PC-3 (cell line): ENCODE data around the gene EHMT2. TPM values are rescaled to one million over a fixed set of nuclear protein-coding genes. Genes with fewer than 3 reads are reported as not detected.

Experiments used
- ATAC-seq: fragments of 200-7000 bp; cut with Tn5 transposase; 2 replicates; pipeline ENCODE4 v1.9.1; 2020; ENCODE audit warnings: mild to moderate bottlenecking, moderate library complexity
- BruUV-seq: library from RNA; stranded (reverse); fragments of 400-500 nt; replicated peaks from 2 replicates; lab custom pipeline; 2021; lab: Mats Ljungman, UMichigan
- CTCF ChIA-PET: fragments of 300-600 bp; sonication (Branson Sonifier 250); formaldehyde crosslinking; loops from one replicate; lab custom pipeline; 2022; ENCODE audit warnings: antibody characterized with exemption; lab: Charles Lee
- POLR2A ChIA-PET: fragments of 300-600 bp; sonication (Branson Sonifier 250); formaldehyde crosslinking; loops from one replicate; lab custom pipeline; 2022; ENCODE audit warnings: antibody characterized with exemption; ENCODE audit not compliant: unreplicated experiment; lab: Charles Lee
- DNase-seq: peaks from one replicate; pipeline ENCODE4 v3.0.0-alpha.2; 2015
- H2AFZ ChIP-seq: fragments of 300-600 bp; sonication (generic); 2 replicates; pipeline ENCODE4 v1.6.0; 2016; ENCODE audit warnings: antibody characterized with exemption, low read length
- H3F3A ChIP-seq: fragments of 300-600 bp; sonication (generic); one replicate; pipeline ENCODE4 v1.6.0; 2017; ENCODE audit warnings: antibody characterized with exemption, low read length, control low read depth, mild to moderate bottlenecking; ENCODE audit not compliant: unreplicated experiment
- H3K27ac ChIP-seq: fragments of 300-600 bp; sonication (generic); 2 replicates; pipeline ENCODE4 v1.5.1; 2016; ENCODE audit warnings: mild to moderate bottlenecking, low read length
- H3K27me3 ChIP-seq: fragments of 300-600 bp; sonication (generic); 2 replicates; pipeline ENCODE4 v1.6.1; 2016; ENCODE audit warnings: low read length, mixed read lengths
- H3K36me3 ChIP-seq: fragments of 300-600 bp; sonication (generic); 2 replicates; pipeline ENCODE4 v1.6.1; 2016; ENCODE audit warnings: low read depth, mixed run types, low read length, mixed read lengths
- H3K4me1 ChIP-seq: fragments of 300-600 bp; sonication (generic); 2 replicates; pipeline ENCODE4 v1.5.1; 2016; ENCODE audit warnings: low read length; ENCODE audit not compliant: insufficient read depth
- H3K4me2 ChIP-seq: fragments of 300-600 bp; sonication (generic); 2 replicates; pipeline ENCODE4 v1.6.0; 2016; ENCODE audit warnings: low read length
- H3K4me3 ChIP-seq: fragments of 300-600 bp; sonication (generic); 2 replicates; pipeline ENCODE4 v1.5.1; 2016; ENCODE audit warnings: mild to moderate bottlenecking, low read length, mixed read lengths
- H3K79me2 ChIP-seq: fragments of 300-600 bp; sonication (generic); 2 replicates; pipeline ENCODE4 v1.6.1; 2017; ENCODE audit warnings: low read length, mixed read lengths
- H3K9ac ChIP-seq: fragments of 300-600 bp; sonication (generic); 2 replicates; pipeline ENCODE4 v1.6.0; 2016; ENCODE audit warnings: mild to moderate bottlenecking, low read length
- H3K9me2 ChIP-seq: fragments of 300-600 bp; sonication (generic); replicated peaks from 2 replicates; pipeline ENCODE4 v1.6.1; 2016; ENCODE audit warnings: mixed run types, low read length, mixed read lengths
- H3K9me3 ChIP-seq: fragments of 300-600 bp; sonication (generic); 2 replicates; pipeline ENCODE4 v1.6.1; 2016; ENCODE audit warnings: low read length, mixed read lengths
- H4K20me1 ChIP-seq: fragments of 300-600 bp; sonication (generic); 2 replicates; pipeline ENCODE4 v1.6.1; 2016; ENCODE audit warnings: low read length, mixed read lengths
- CTCF ChIP-seq: fragments of 300-600 bp; sonication (generic); conservative IDR thresholded peaks from 2 replicates; pipeline ENCODE4 v1.5.1; 2017; ENCODE audit warnings: antibody characterized with exemption, low read depth, mild to moderate bottlenecking, low read length
- EZH2 ChIP-seq: fragments of 300-600 bp; sonication (generic); IDR thresholded peaks from one replicate; pipeline ENCODE4 v1.6.1; 2017; ENCODE audit warnings: antibody characterized with exemption, mild to moderate bottlenecking, low read length; ENCODE audit not compliant: unreplicated experiment
- EZH2phosphoT487 ChIP-seq: fragments of 300-600 bp; sonication (generic); IDR thresholded peaks from 2 replicates; pipeline ENCODE4 v1.6.1; 2018; ENCODE audit warnings: mild to moderate bottlenecking, antibody characterized with exemption, low read length, borderline replicate concordance
- intact Hi-C: fragments of 100-400 bp; cut with micrococcal nuclease; formaldehyde crosslinking; loops from 2 replicates; pipeline ENCODE4 v1.9.0; 2023
- total RNA-seq: library from RNA; depleted of rRNA; stranded (reverse); fragments of >200 nt; gene quantifications from 2 replicates; pipeline ENCODE4 v1.2.3, GENCODE V29; 2014

EHMT2 gene
- total RNA-seq, 1 experiment from 2014 or later = 74.5 TPM

GRCh38 chr6:31878726-31879125 lies 18.8 kb downstream of the EHMT2 start, which contains the start of gene SLC44A4:
TSS of gene SLC44A4 (minus strand) at chr6:31878997. CDS start at chr6:31878980, 17 bp downstream.
- no peaks in the 10 kb centered on the region for H3F3A ChIP-seq
- ChIA-PET POLR2A (no interaction called here), CTCF (no interaction called here)
- peaks cover 29% of the 10 kb centered on the region for H3K36me3 ChIP-seq
- H3K9me2 ChIP-seq = no peaks in the 10 kb centered on the region
- intact Hi-C loops = no loop called here
- H3K27ac ChIP-seq = peak within 1 kb of the TSS; percentile 49
- no peaks in the 10 kb centered on the region for H4K20me1 ChIP-seq
- 0 out of 2 replicates have a peak within 1 kb of the TSS, but pooled peaks have one; percentile 10 for H2AFZ ChIP-seq
- peak within 1 kb of the TSS; percentile 31; the same call in 1 of the 2 replicates for H3K9ac ChIP-seq
- no peaks in the 10 kb centered on the region for H3K9me3 ChIP-seq
- H3K4me3 ChIP-seq = peak within 1 kb of the TSS; percentile 29
- ATAC-seq = peak; percentile 11
- DNase-seq = peak; percentile 26
- TF ChIP-seq EZH2 (no peak), EZH2phosphoT487 (no peak), CTCF (no peak)
- no peaks in the 10 kb centered on the region for H3K27me3 ChIP-seq
- BruUV-seq = no TSS peak
- H3K4me2 ChIP-seq = peak within 1 kb of the TSS; percentile 48; the same call in 1 of the 2 replicates
- H3K4me1 ChIP-seq = peaks cover 40% of the 10 kb centered on the region
- H3K79me2 ChIP-seq = no peaks in the 10 kb centered on the region

GRCh38 chr6:31878222-31878621 lies 19.3 kb downstream of the EHMT2 start:
- H3F3A ChIP-seq = no peaks in the 10 kb centered on the region
- 0 out of 2 replicates have a peak overlapping the region, but pooled peaks have one; percentile 10 for H2AFZ ChIP-seq
- peak overlapping the region; percentile 31; the same call in 1 of the 2 replicates for H3K9ac ChIP-seq
- intact Hi-C loops = no loop called here
- H3K4me1 ChIP-seq = peaks cover 40% of the 10 kb centered on the region
- no peaks in the 10 kb centered on the region for H3K27me3 ChIP-seq
- peak overlapping the region; percentile 49 for H3K27ac ChIP-seq
- no peaks in the 10 kb centered on the region for H3K79me2 ChIP-seq
- ChIA-PET POLR2A (no interaction called here), CTCF (no interaction called here)
- no peak for TF ChIP-seq EZH2phosphoT487
- no peak for TF ChIP-seq EZH2
- TF ChIP-seq CTCF = no peak
- no peaks in the 10 kb centered on the region for H3K9me2 ChIP-seq
- peaks cover 25% of the 10 kb centered on the region for H3K36me3 ChIP-seq
- peak overlapping the region; percentile 29; the same call in 1 of the 2 replicates for H3K4me3 ChIP-seq
- no peaks in the 10 kb centered on the region for H3K9me3 ChIP-seq
- H4K20me1 ChIP-seq = no peaks in the 10 kb centered on the region
- ATAC-seq = no peak
- DNase-seq = no peak
- no TSS peak for BruUV-seq
- H3K4me2 ChIP-seq = peak overlapping the region; percentile 48; the same call in 1 of the 2 replicates

DNA sequence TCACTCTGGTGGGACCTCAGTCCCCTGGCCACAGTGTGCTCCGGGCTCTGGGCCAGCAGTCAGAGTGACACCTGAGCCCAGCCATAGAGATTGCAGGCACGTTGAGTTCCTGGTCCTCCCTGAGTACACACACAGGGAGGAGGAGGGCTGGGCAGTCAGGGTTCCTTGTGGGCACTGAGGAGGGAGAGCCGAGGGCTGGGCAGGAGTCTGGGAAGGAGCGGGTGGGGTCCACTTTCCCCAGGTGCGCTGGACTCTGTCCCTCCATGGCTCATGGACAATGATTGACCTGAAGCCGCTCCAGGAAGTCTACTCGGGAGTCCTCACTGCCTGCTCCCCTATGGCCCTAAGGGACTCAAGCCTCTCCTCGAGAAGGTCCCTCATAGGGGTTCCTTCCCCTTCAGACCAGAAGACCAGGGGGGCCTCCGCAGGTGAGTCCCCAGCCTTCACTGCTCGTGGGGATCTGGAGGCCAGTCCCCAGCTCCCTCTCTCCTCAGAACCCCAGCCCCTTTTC lies 19.8 kb downstream of the EHMT2 start:
- peak; percentile 35 for DNase-seq
- intact Hi-C loops = no loop called here
- no peak overlapping the region for H3K9ac ChIP-seq

More for the DNA sequence above, 19.8 kb downstream of the EHMT2 start:
- no peaks in the 10 kb centered on the region for H3F3A ChIP-seq
- peak; percentile 60 for ATAC-seq
- peak overlapping the region; percentile 48; the same call in 1 of the 2 replicates for H3K4me2 ChIP-seq
- BruUV-seq = no TSS peak
- H3K27ac ChIP-seq = no peak overlapping the region
- ChIA-PET POLR2A (no interaction called here), CTCF (no interaction called here)
- H4K20me1 ChIP-seq = no peaks in the 10 kb centered on the region
- H3K4me3 ChIP-seq = no peak overlapping the region
- no peaks in the 10 kb centered on the region for H3K27me3 ChIP-seq
- H3K4me1 ChIP-seq = peaks cover 40% of the 10 kb centered on the region
- no peaks in the 10 kb centered on the region for H3K9me2 ChIP-seq
- no peaks in the 10 kb centered on the region for H3K79me2 ChIP-seq
- H2AFZ ChIP-seq = 0 out of 2 replicates have a peak overlapping the region, but pooled peaks have one; percentile 10
- no peaks in the 10 kb centered on the region for H3K9me3 ChIP-seq
- H3K36me3 ChIP-seq = peaks cover 19% of the 10 kb centered on the region
- no peak for TF ChIP-seq EZH2phosphoT487
- TF ChIP-seq CTCF = no peak
- TF ChIP-seq EZH2 = no peak
